WTC11 (cell line): Measurements from ENCODE around the gene YY2.

Experiments
- ATF3 ChIP-seq: sonication (generic); formaldehyde crosslinking; conservative IDR thresholded peaks from 2 replicates; pipeline ENCODE4 v1.8.1; 2022; ENCODE audit warnings: mild to moderate bottlenecking, missing genetic modification reagents
- CBFB ChIP-seq: sonication (generic); formaldehyde crosslinking; IDR thresholded peaks from 2 replicates; pipeline ENCODE4 v1.8.1; 2022; ENCODE audit warnings: mild to moderate bottlenecking, low read depth, missing genetic modification reagents
- CREB1 ChIP-seq: sonication (generic); formaldehyde crosslinking; IDR thresholded peaks from 2 replicates; pipeline ENCODE4 v1.8.0; 2023; ENCODE audit warnings: mild to moderate bottlenecking, missing genetic modification reagents
- NR1H2 ChIP-seq: sonication (generic); formaldehyde crosslinking; IDR thresholded peaks from 2 replicates; pipeline ENCODE4 v1.9.0; 2021; ENCODE audit warnings: mild to moderate bottlenecking, moderate library complexity, missing genetic modification reagents
- PRDM15 ChIP-seq: sonication (generic); formaldehyde crosslinking; IDR thresholded peaks from 2 replicates; pipeline ENCODE4 v1.8.0; 2022; ENCODE audit warnings: missing genetic modification reagents
- ZBTB21 ChIP-seq: sonication (generic); formaldehyde crosslinking; IDR thresholded peaks from 2 replicates; pipeline ENCODE4 v1.8.1; 2023; ENCODE audit warnings: mild to moderate bottlenecking, missing genetic modification reagents, borderline replicate concordance
- ZBTB43 ChIP-seq: sonication (generic); formaldehyde crosslinking; IDR thresholded peaks from 2 replicates; pipeline ENCODE4 v1.8.1; 2023; ENCODE audit warnings: mild to moderate bottlenecking, missing genetic modification reagents
- ZNF138 ChIP-seq: sonication (generic); formaldehyde crosslinking; conservative IDR thresholded peaks from 2 replicates; pipeline ENCODE4 v1.8.1; 2022; ENCODE audit warnings: mild to moderate bottlenecking, moderate library complexity, missing genetic modification reagents
- TF ChIP-seq, protein P1 (sequence below): fragments of 200-600 bp; IDR thresholded peaks from 2 replicates; pipeline ENCODE4 v1.8.0; 2022; ENCODE audit warnings: antibody characterized with exemption
- TF ChIP-seq, protein P2 (sequence below): sonication (generic); formaldehyde crosslinking; IDR thresholded peaks from 2 replicates; pipeline ENCODE4 v1.8.1; 2022; ENCODE audit warnings: low read depth, missing genetic modification reagents, borderline replicate concordance

GRCh38 chrX:21885568-21885967, 29.8 kb downstream of the YY2 start:
- TF ChIP-seq, protein P1, sequence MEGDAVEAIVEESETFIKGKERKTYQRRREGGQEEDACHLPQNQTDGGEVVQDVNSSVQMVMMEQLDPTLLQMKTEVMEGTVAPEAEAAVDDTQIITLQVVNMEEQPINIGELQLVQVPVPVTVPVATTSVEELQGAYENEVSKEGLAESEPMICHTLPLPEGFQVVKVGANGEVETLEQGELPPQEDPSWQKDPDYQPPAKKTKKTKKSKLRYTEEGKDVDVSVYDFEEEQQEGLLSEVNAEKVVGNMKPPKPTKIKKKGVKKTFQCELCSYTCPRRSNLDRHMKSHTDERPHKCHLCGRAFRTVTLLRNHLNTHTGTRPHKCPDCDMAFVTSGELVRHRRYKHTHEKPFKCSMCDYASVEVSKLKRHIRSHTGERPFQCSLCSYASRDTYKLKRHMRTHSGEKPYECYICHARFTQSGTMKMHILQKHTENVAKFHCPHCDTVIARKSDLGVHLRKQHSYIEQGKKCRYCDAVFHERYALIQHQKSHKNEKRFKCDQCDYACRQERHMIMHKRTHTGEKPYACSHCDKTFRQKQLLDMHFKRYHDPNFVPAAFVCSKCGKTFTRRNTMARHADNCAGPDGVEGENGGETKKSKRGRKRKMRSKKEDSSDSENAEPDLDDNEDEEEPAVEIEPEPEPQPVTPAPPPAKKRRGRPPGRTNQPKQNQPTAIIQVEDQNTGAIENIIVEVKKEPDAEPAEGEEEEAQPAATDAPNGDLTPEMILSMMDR, result no peak
- TF ChIP-seq ZNF138 (CRISPR knock-in tag), result no peak
- no peak for TF ChIP-seq CBFB (CRISPR knock-in tag)
- no peak for TF ChIP-seq ZBTB21 (CRISPR knock-in tag)
- TF ChIP-seq, protein P2, sequence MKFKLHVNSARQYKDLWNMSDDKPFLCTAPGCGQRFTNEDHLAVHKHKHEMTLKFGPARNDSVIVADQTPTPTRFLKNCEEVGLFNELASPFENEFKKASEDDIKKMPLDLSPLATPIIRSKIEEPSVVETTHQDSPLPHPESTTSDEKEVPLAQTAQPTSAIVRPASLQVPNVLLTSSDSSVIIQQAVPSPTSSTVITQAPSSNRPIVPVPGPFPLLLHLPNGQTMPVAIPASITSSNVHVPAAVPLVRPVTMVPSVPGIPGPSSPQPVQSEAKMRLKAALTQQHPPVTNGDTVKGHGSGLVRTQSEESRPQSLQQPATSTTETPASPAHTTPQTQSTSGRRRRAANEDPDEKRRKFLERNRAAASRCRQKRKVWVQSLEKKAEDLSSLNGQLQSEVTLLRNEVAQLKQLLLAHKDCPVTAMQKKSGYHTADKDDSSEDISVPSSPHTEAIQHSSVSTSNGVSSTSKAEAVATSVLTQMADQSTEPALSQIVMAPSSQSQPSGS (CRISPR knock-in tag), result no peak
- no peak for TF ChIP-seq ATF3 (CRISPR knock-in tag)
- TF ChIP-seq NR1H2 (CRISPR knock-in tag), result no peak
- TF ChIP-seq PRDM15, result no peak
- TF ChIP-seq ZBTB43 (CRISPR knock-in tag), result no peak
- TF ChIP-seq CREB1 (CRISPR knock-in tag), result no peak
